NCI-H1930 (cell line): ENCODE measurements around the gene ZNF367.
"Not testable (repeated sequence)": the region's sequence is repeated elsewhere in the genome, so short reads cannot be mapped to it uniquely, and the experiment has no call there.

Experiments
- DNase-seq, 2 experiments: peaks; one replicate each; lab custom pipeline; 2025; lab: John Stamatoyannopoulos, UW

The ZNF367 gene

GRCh38 chr9:96362119-96362518 is 56.1 kb downstream of the ZNF367 start:
- not testable (repeated sequence) for DNase-seq

- DNase-seq: no peak
Observed at GRCh38 chr9:96361668-96362067, 56.5 kb downstream of the ZNF367 start.

- no peak for DNase-seq
Observed at GRCh38 chr9:96360976-96361375, 57.2 kb downstream of the ZNF367 start.

GRCh38 chr9:96360523-96360922 is 57.6 kb downstream of the ZNF367 start:
- DNase-seq: not testable (repeated sequence)

GRCh38 chr9:96350866-96351265 is 67.3 kb downstream of the ZNF367 start:
- no peak for DNase-seq

GRCh38 chr9:96348261-96348660 is 69.9 kb downstream of the ZNF367 start:
- no peak for DNase-seq

GRCh38 chr9:96345551-96345950 is 72.6 kb downstream of the ZNF367 start:
- DNase-seq: no peak

GRCh38 chr9:96344458-96345180 is 73.6 kb downstream of the ZNF367 start:
- DNase-seq: no peak

- DNase-seq: no peak
Observed at GRCh38 chr9:96343515-96344360, 74.4 kb downstream of the ZNF367 start.

- DNase-seq: no peak
Observed at GRCh38 chr9:96342571-96343245, 75.5 kb downstream of the ZNF367 start.

- no peak for DNase-seq
Observed at GRCh38 chr9:96340707-96341106, 77.5 kb downstream of the ZNF367 start.

GRCh38 chr9:96338299-96338698 is 79.9 kb downstream of the ZNF367 start:
- no peak for DNase-seq
